Hepatic stellate cell (primary cell): Measurements from ENCODE around the gene PTPN4.
"Not testable (repeated sequence)": the region's sequence is repeated elsewhere in the genome, so short reads cannot be mapped to it uniquely, and the experiment has no call there.

ENCODE experiments used
- DNase-seq: peaks from one replicate; pipeline ENCODE4 v3.0.0; 2011; ENCODE audit warnings: low spot score

The PTPN4 gene

GRCh38 chr2:119764832-119765231, 5.1 kb downstream of the PTPN4 start:
- no peak for DNase-seq

GRCh38 chr2:119765433-119766002, 5.8 kb downstream of the PTPN4 start:
- no peak for DNase-seq

GRCh38 chr2:119766944-119767343, 7.2 kb downstream of the PTPN4 start:
- DNase-seq: no peak

- no peak for DNase-seq
Measured at GRCh38 chr2:119768742-119769141, 9.0 kb downstream of the PTPN4 start.

GRCh38 chr2:119769645-119770044, 9.9 kb downstream of the PTPN4 start:
- no peak for DNase-seq

GRCh38 chr2:119771331-119771730, 11.6 kb downstream of the PTPN4 start:
- no peak for DNase-seq

- no peak for DNase-seq
Measured at GRCh38 chr2:119772128-119772527, 12.4 kb downstream of the PTPN4 start.

GRCh38 chr2:119772767-119773166, 13.0 kb downstream of the PTPN4 start:
- DNase-seq: no peak

- no peak for DNase-seq
Measured at GRCh38 chr2:119774026-119774425, 14.3 kb downstream of the PTPN4 start.

- no peak for DNase-seq
Measured at GRCh38 chr2:119775102-119775501, 15.4 kb downstream of the PTPN4 start.

- no peak for DNase-seq
Measured at GRCh38 chr2:119782308-119783027, 22.7 kb downstream of the PTPN4 start.

GRCh38 chr2:119784876-119785275, 25.2 kb downstream of the PTPN4 start:
- no peak for DNase-seq

GRCh38 chr2:119786295-119786694, 26.6 kb downstream of the PTPN4 start:
- DNase-seq: no peak

GRCh38 chr2:119788752-119789151, 29.0 kb downstream of the PTPN4 start:
- no peak for DNase-seq

- no peak for DNase-seq
Measured at GRCh38 chr2:119790466-119790865, 30.7 kb downstream of the PTPN4 start.

GRCh38 chr2:119792907-119793312, 33.2 kb downstream of the PTPN4 start:
- no peak for DNase-seq

GRCh38 chr2:119794237-119794636, 34.5 kb downstream of the PTPN4 start:
- DNase-seq: no peak

GRCh38 chr2:119795309-119796303, 35.9 kb downstream of the PTPN4 start:
- DNase-seq: no peak

- DNase-seq: no peak
Measured at GRCh38 chr2:119800376-119800902, 40.7 kb downstream of the PTPN4 start.

GRCh38 chr2:119801040-119801439, 41.3 kb downstream of the PTPN4 start:
- DNase-seq: no peak

- not testable (repeated sequence) for DNase-seq
Measured at GRCh38 chr2:119801989-119802388, 42.3 kb downstream of the PTPN4 start.

- no peak for DNase-seq
Measured at GRCh38 chr2:119803101-119803500, 43.4 kb downstream of the PTPN4 start.
